GM06990 (cell line): ENCODE results near the gene KIAA1549.
"Not testable (repeated sequence)": the region's sequence is repeated elsewhere in the genome, so short reads cannot be mapped to it uniquely, and the experiment has no call there.

Experiments used
- DNase-seq: peaks from one replicate; pipeline ENCODE4 v3.0.0-alpha.2; 2011; ENCODE audit not compliant: insufficient read length; ENCODE audit errors: extremely low read depth
- H3K27me3 ChIP-seq: replicated peaks from 2 replicates; pipeline ENCODE4 v1.6.0; 2011; ENCODE audit warnings: low read length; ENCODE audit not compliant: control insufficient read depth, insufficient read depth
- H3K36me3 ChIP-seq: 2 replicates; pipeline ENCODE4 v1.5.1; 2011; ENCODE audit warnings: low read length; ENCODE audit not compliant: control insufficient read depth, insufficient read depth
- H3K4me3 ChIP-seq: replicated peaks from 2 replicates; pipeline ENCODE4 v1.5.1; 2011; ENCODE audit warnings: low read depth, mild to moderate bottlenecking, control low read depth, low read length
- TF ChIP-seq, protein P1 (sequence below): IDR thresholded peaks from 2 replicates; pipeline ENCODE4 v1.5.1; 2011; ENCODE audit warnings: low read length, control low read depth, mild to moderate bottlenecking, inconsistent platforms; ENCODE audit not compliant: insufficient read depth, poor library complexity, severe bottlenecking

Gene KIAA1549

DNA sequence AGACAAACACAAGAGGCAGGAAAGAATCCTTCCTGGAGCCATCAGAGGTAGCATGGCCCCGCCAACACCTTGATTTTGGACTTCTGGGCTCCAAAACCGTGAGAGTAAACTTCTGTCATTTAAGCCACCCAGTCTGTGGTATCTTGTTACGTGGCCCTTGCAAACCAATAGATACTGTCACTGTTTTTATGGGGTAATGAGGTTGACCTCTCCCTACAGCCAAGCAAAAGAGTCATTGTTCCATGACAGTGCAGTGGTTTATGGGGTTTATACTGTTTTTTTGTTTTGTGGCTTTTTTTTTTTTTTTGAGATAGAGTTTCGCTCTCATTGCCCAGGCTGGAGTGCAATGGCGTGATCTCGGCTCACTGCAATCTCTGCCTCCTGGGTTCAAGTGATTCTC lies 32.8 kb downstream of the KIAA1549 start:
- no peak overlapping the region for H3K4me3 ChIP-seq
- no peak for DNase-seq
- no peaks in the 10 kb centered on the region for H3K27me3 ChIP-seq
- H3K36me3 ChIP-seq: no peaks in the 10 kb centered on the region
- TF ChIP-seq, protein P1, sequence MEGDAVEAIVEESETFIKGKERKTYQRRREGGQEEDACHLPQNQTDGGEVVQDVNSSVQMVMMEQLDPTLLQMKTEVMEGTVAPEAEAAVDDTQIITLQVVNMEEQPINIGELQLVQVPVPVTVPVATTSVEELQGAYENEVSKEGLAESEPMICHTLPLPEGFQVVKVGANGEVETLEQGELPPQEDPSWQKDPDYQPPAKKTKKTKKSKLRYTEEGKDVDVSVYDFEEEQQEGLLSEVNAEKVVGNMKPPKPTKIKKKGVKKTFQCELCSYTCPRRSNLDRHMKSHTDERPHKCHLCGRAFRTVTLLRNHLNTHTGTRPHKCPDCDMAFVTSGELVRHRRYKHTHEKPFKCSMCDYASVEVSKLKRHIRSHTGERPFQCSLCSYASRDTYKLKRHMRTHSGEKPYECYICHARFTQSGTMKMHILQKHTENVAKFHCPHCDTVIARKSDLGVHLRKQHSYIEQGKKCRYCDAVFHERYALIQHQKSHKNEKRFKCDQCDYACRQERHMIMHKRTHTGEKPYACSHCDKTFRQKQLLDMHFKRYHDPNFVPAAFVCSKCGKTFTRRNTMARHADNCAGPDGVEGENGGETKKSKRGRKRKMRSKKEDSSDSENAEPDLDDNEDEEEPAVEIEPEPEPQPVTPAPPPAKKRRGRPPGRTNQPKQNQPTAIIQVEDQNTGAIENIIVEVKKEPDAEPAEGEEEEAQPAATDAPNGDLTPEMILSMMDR: no peak

DNA sequence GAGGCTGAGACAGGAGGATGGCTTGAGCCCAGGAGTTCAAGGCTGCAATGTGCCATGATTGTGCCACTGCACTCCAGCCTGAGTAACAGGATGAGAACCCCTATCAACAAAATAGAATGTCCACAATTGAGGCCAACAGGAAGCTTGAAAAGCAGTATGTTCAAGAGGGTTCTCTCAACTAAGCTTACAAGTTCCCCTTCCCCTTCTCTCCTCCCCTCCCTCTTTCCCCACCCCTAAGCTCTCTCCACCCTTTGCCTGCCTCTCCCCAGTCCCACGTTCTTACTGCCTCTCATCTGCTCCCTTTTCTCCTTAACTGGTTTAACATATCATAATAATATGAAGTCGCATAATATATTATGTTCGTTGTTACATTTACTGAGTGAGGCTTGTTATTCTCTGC lies 35.4 kb downstream of the KIAA1549 start:
- Histone ChIP-seq H3K4me3 (no peak overlapping the region), H3K36me3 (no peaks in the 10 kb centered on the region), H3K27me3 (no peaks in the 10 kb centered on the region)
- DNase-seq: no peak
- TF ChIP-seq, protein P1: no peak

DNA sequence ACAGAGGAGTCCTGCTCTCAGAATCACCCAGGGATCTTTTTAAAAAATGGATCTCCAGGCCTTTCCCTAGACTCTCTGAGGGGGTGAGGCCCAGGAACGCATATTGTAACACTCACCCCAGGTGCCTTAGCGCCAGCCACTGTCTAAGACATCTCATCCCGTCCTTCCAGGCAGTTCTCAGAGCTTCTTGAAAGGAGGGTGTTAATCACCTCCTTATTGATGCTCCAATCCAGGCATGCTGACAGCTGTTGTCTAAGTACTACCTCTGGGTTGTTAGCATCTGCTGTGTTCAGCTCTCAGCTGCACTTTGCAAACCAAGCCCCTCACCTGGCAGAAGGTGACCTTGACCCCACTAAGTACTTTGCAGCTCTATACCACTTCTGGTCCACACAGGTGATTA lies 36.0 kb downstream of the KIAA1549 start:
- TF ChIP-seq, protein P1: no peak
- Histone ChIP-seq H3K27me3 (no peaks in the 10 kb centered on the region), H3K36me3 (no peaks in the 10 kb centered on the region), H3K4me3 (no peak overlapping the region)
- DNase-seq: no peak

DNA sequence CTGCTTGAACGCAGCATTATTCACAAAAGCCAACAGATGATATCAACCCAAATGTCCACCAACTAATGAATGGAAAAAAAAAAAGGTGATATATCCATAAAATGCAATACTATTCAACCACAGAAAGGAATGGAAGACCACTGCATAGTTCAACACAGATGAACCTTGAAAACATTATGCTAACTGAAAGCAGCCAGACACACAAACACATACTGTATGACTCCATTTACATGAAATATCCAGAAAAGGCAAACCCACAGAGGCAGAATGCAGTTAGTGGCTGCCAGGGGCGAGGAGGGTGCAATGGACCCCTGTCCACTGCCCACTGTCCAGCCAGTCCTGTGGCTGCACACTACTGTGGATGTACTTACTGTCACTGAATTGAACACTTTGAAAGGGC lies 36.6 kb downstream of the KIAA1549 start:
- Histone ChIP-seq H3K4me3 (no peak overlapping the region), H3K36me3 (no peaks in the 10 kb centered on the region), H3K27me3 (no peaks in the 10 kb centered on the region)
- DNase-seq: no peak
- TF ChIP-seq, protein P1: no peak

DNA sequence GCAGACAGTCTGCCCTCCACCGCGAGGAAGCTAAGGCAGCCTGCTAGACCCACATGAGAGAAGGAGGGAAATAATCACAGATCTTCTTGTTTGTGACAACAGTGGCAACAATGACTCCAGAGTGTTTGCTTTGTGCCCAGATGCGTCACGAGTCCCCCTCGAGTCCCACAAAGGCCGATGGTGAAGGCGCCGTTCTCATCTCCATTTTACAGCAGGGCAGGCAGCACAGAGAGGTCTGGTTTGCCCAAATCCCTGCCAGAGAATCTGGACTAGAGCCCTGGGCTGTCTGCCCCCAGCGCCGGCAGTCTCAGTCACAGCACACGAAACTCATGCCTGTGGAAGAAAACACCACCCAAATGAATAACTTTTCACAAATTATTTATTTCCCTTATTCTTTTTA lies 38.1 kb downstream of the KIAA1549 start:
- TF ChIP-seq, protein P1: no peak
- H3K4me3 ChIP-seq: no peak overlapping the region
- no peak for DNase-seq

DNA sequence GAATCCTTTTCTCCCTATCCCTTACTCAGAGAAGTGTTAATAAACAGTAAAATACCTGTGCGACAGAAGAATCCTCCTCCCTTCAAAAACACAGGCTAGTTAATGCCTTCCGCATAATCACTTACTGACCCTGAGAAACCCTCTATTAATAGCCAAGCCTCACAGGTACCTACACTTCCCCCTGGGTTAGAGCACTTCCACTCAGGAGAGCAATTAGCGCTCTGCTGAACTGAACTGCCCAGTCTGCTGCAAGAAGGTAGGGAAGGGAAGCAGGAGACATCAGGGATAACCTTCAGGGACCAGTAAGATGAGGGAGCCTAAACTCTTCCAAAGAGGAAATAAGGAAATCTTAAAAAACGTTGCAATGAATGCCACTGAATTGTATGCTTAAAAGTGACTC lies 39.6 kb downstream of the KIAA1549 start:
- Histone ChIP-seq H3K4me3 (no peak overlapping the region), H3K36me3 (no peaks in the 10 kb centered on the region), H3K27me3 (no peaks in the 10 kb centered on the region)
- TF ChIP-seq, protein P1: no peak
- no peak for DNase-seq

More for the DNA sequence above, 38.1 kb downstream of the KIAA1549 start:
- Histone ChIP-seq H3K27me3 (no peaks in the 10 kb centered on the region), H3K36me3 (no peaks in the 10 kb centered on the region)

DNA sequence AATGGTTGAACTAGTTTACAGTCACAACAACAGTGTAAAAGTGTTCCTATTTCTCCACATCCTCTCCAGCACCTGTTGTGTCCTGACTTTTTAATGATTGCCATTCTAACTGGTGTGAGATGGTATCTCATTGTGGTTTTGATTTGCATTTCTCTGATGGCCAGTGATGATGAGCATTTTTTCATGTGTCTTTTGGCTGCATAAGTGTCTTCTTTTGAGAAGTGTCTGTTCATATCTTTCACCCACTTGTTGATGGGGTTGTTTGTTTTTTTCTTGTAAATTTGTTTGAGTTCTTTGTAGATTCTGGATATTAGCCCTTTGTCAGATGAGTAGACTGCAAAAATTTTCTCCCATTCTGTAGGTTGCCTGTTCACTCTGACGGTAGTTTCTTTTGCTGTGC lies 40.6 kb downstream of the KIAA1549 start:
- H3K4me3 ChIP-seq, DNase-seq, H3K27me3 ChIP-seq, H3K36me3 ChIP-seq: not testable (repeated sequence)
